Gastroesophageal sphincter (tissue), 3 donors: Measurements from ENCODE around the gene CAMK1G.

Experiments
- CTCF ChIP-seq, 4 experiments: fragments of 200-600 bp in 2 of 4; fragments of 450-650 bp in 2 of 4; sonication (generic) in 1 of 4; IDR thresholded peaks; one replicate each; pipeline ENCODE4 v1.5.1; 2017 to 2019; ENCODE audit warnings: antibody characterized with exemption in 4 of 4, mild to moderate bottlenecking in 2 of 4, moderate library complexity in 2 of 4
- EP300 ChIP-seq: sonication (generic); formaldehyde crosslinking; IDR thresholded peaks from one replicate; pipeline ENCODE4 v1.6.1; 2017; ENCODE audit warnings: antibody characterized with exemption, mild to moderate bottlenecking
- POLR2A ChIP-seq, 2 donors: fragments of 450-650 bp; IDR thresholded peaks; one replicate each; pipeline ENCODE4 v1.6.1; 2017; ENCODE audit warnings: antibody characterized with exemption in 2 of 2, mild to moderate bottlenecking in 2 of 2, moderate library complexity in 1 of 2

GRCh38 chr1:209647156-209647555 lies 63.6 kb downstream of the CAMK1G start:
- TF ChIP-seq CTCF (IDR thresholded peaks at IDR 0.05) (no peak), POLR2A (IDR thresholded peaks at IDR 0.05) (no peak), EP300 (no peak)
